ENCODE results near the gene NHSL2.
"Not testable (repeated sequence)": the region's sequence is repeated elsewhere in the genome, so short reads cannot be mapped to it uniquely, and the experiment has no call there.

The NHSL2 gene

GRCh38 chrX:71910643-71910985 lies at the start of gene NHSL2:
TSS of gene NHSL2 (plus strand) at chrX:71910845.
- H3K4me3 ChIP-seq (ENCODE audit: low read depth, low read length), result peak within 1 kb of the TSS; percentile 15; the same call in 1 of the 2 replicates
- no peak for DNase-seq (ENCODE audit: low read depth)
- TF ChIP-seq CTCF (IDR thresholded peaks at IDR 0.05; ENCODE audit: control insufficient read depth, extremely low read depth, insufficient read depth), result no peak

- no peak for TF ChIP-seq CTCF (IDR thresholded peaks at IDR 0.05; ENCODE audit: control insufficient read depth, extremely low read depth, insufficient read depth)
- no peak overlapping the region for H3K4me3 ChIP-seq (ENCODE audit: low read depth, low read length)
- no peak for DNase-seq (ENCODE audit: low read depth)
Measured at GRCh38 chrX:71867680-71868079, 43.0 kb upstream of the NHSL2 start.

- H3K4me3 ChIP-seq (ENCODE audit: low read depth, low read length); DNase-seq (ENCODE audit: low read depth): not testable (repeated sequence)
Measured at GRCh38 chrX:71869566-71869965, 41.1 kb upstream of the NHSL2 start.

- no peak overlapping the region for H3K4me3 ChIP-seq (ENCODE audit: low read depth, low read length)
- no peak for DNase-seq (ENCODE audit: low read depth)
- TF ChIP-seq CTCF (IDR thresholded peaks at IDR 0.05; ENCODE audit: control insufficient read depth, extremely low read depth, insufficient read depth), result peak; percentile 38
Measured at GRCh38 chrX:71870208-71871098, 40.2 kb upstream of the NHSL2 start.

- H3K4me3 ChIP-seq (ENCODE audit: low read depth, low read length), result no peak overlapping the region
- TF ChIP-seq CTCF (IDR thresholded peaks at IDR 0.05; ENCODE audit: control insufficient read depth, extremely low read depth, insufficient read depth), result no peak
- no peak for DNase-seq (ENCODE audit: low read depth)
Measured at GRCh38 chrX:71871367-71871766, 39.3 kb upstream of the NHSL2 start.

GRCh38 chrX:71872542-71873458 lies 37.8 kb upstream of the NHSL2 start:
- H3K4me3 ChIP-seq (ENCODE audit: low read depth, low read length), result no peak overlapping the region
- TF ChIP-seq CTCF (IDR thresholded peaks at IDR 0.05; ENCODE audit: control insufficient read depth, extremely low read depth, insufficient read depth), result no peak
- DNase-seq (ENCODE audit: low read depth), result no peak

GRCh38 chrX:71873459-71873833 lies 37.2 kb upstream of the NHSL2 start:
- no peak for TF ChIP-seq CTCF (IDR thresholded peaks at IDR 0.05; ENCODE audit: control insufficient read depth, extremely low read depth, insufficient read depth)
- no peak for DNase-seq (ENCODE audit: low read depth)
- no peak overlapping the region for H3K4me3 ChIP-seq (ENCODE audit: low read depth, low read length)

GRCh38 chrX:71876841-71877240 lies 33.8 kb upstream of the NHSL2 start:
- H3K4me3 ChIP-seq (ENCODE audit: low read depth, low read length); DNase-seq (ENCODE audit: low read depth): not testable (repeated sequence)

All from LNCaP clone FGC (cell line).